ENCODE measurements around the gene LCAT. TPM values are rescaled to one million over a fixed set of nuclear protein-coding genes. Genes with fewer than 3 reads are reported as not detected.

Gene LCAT
- total and polyA plus RNA-seq, 4 donors = 8.4 to 43.9 (median 21.9) TPM

- Histone ChIP-seq H3K9ac (ENCODE audit: insufficient read depth in 1 of 2, low read length in 2 of 2) (no peak overlapping the region), H3K4me1 (ENCODE audit: control insufficient read depth in 5 of 5, insufficient read depth in 5 of 5, low read length in 5 of 5) (peaks cover 0 to 10% (median 0%) of the 10 kb centered on the region in 5 donors), H3K27ac (ENCODE audit: low read depth in 1 of 2, low read length in 1 of 2) (no peak overlapping the region), H3K9me3 (ENCODE audit: control insufficient read depth in 4 of 4, insufficient read depth in 3 of 4, low read length in 3 of 4) (no peaks in the 10 kb centered on the region), H3K4me3 (no peak overlapping the region), H3K36me3 (ENCODE audit: control insufficient read depth in 4 of 4, insufficient read depth in 4 of 4, low read length in 4 of 4) (peaks cover 24 to 93% (median 48%) of the 10 kb centered on the region in 4 donors), H3K27me3 (ENCODE audit: control insufficient read depth in 3 of 3, insufficient read depth in 3 of 3, low read length in 2 of 3) (no peaks in the 10 kb centered on the region)
- DNase-seq (no peak), ATAC-seq (ENCODE audit: insufficient read depth, low FRiP score) (no peak)
- no peak for TF ChIP-seq CTCF (IDR thresholded peaks at IDR 0.05; ENCODE audit: control extremely low read depth, extremely low read depth)
- 97% methylated on average over 20 of the region's 20 CpGs for WGBS, 2 donors
Measured at GRCh38 chr16:67946128-67946569, 2.2 kb upstream of the LCAT start.

GRCh38 chr16:67945392-67945933 lies 1.5 kb upstream of the LCAT start:
- Histone ChIP-seq H3K9me3 (ENCODE audit: control insufficient read depth in 4 of 4, insufficient read depth in 3 of 4, low read length in 3 of 4) (no peaks in the 10 kb centered on the region), H3K4me3 (no peak overlapping the region), H3K27ac (ENCODE audit: low read depth in 1 of 2, low read length in 1 of 2) (peak overlapping the region in 1 of 2 donors; percentile 9), H3K4me1 (ENCODE audit: control insufficient read depth in 5 of 5, insufficient read depth in 5 of 5, low read length in 5 of 5) (peaks cover 0 to 10% (median 0%) of the 10 kb centered on the region in 5 donors), H3K9ac (ENCODE audit: insufficient read depth in 1 of 2, low read length in 2 of 2) (no peak overlapping the region), H3K36me3 (ENCODE audit: control insufficient read depth in 4 of 4, insufficient read depth in 4 of 4, low read length in 4 of 4) (peaks cover 17 to 86% (median 43%) of the 10 kb centered on the region in 4 donors), H3K27me3 (ENCODE audit: control insufficient read depth in 3 of 3, insufficient read depth in 3 of 3, low read length in 2 of 3) (no peaks in the 10 kb centered on the region)
- TF ChIP-seq CTCF (IDR thresholded peaks at IDR 0.05; ENCODE audit: control extremely low read depth, extremely low read depth) = no peak
- WGBS, 2 donors = 91 to 92% methylated on average over 24 of the region's 24 CpGs
- DNase-seq (no peak), ATAC-seq (ENCODE audit: insufficient read depth, low FRiP score) (no peak)

GRCh38 chr16:67944690-67945391 lies 921 bp upstream of the LCAT start:
- H3K4me3 ChIP-seq = no peak overlapping the region
- H3K4me1 ChIP-seq (ENCODE audit: control insufficient read depth in 5 of 5, insufficient read depth in 5 of 5, low read length in 5 of 5) = peaks cover 0 to 10% (median 0%) of the 10 kb centered on the region in 5 donors
- WGBS, 2 donors = 95% methylated on average over 24 of the region's 24 CpGs
- TF ChIP-seq CTCF (IDR thresholded peaks at IDR 0.05; ENCODE audit: control extremely low read depth, extremely low read depth) = no peak
- H3K36me3 ChIP-seq (ENCODE audit: control insufficient read depth in 4 of 4, insufficient read depth in 4 of 4, low read length in 4 of 4) = peaks cover 17 to 86% (median 44%) of the 10 kb centered on the region in 4 donors
- no peaks in the 10 kb centered on the region for H3K9me3 ChIP-seq (ENCODE audit: control insufficient read depth in 4 of 4, insufficient read depth in 3 of 4, low read length in 3 of 4)
- H3K9ac ChIP-seq (ENCODE audit: insufficient read depth in 1 of 2, low read length in 2 of 2) = no peak overlapping the region
- ATAC-seq (ENCODE audit: insufficient read depth, low FRiP score) (no peak), DNase-seq (no peak)
- peak overlapping the region; percentile 24 to 49 for H3K27ac ChIP-seq (ENCODE audit: low read depth in 1 of 2, low read length in 1 of 2)
- H3K27me3 ChIP-seq (ENCODE audit: control insufficient read depth in 3 of 3, insufficient read depth in 3 of 3, low read length in 2 of 3) = no peaks in the 10 kb centered on the region
